RWPE2 (cell line): ENCODE measurements around the gene SENP1.
A peak's percentile ranks its signal among the peaks of the same experiment; 100 is the strongest.

ENCODE experiments used
- ATAC-seq: fragments of 200-7000 bp; cut with Tn5 transposase; 3 replicates; pipeline ENCODE4 v1.9.1; 2021; ENCODE audit warnings: low read depth
- DNase-seq: peaks from one replicate; pipeline ENCODE4 v3.0.0-alpha.2; 2020; ENCODE audit warnings: low spot score
- H3K27ac ChIP-seq: fragments of 450-650 bp; 2 replicates; pipeline ENCODE4 v1.5.1; 2017; ENCODE audit warnings: mild to moderate bottlenecking; ENCODE audit not compliant: poor library complexity, severe bottlenecking
- H3K27me3 ChIP-seq: fragments of 250-450 bp; sonication (Bioruptor Pico); 2 replicates; pipeline ENCODE4 v1.5.1; 2021; ENCODE audit warnings: mild to moderate bottlenecking, moderate library complexity; ENCODE audit not compliant: insufficient read depth, poor library complexity, severe bottlenecking
- H3K36me3 ChIP-seq: fragments of 250-450 bp; sonication (Bioruptor Pico); 2 replicates; pipeline ENCODE4 v1.5.1; 2020; ENCODE audit warnings: low read depth, mild to moderate bottlenecking, moderate library complexity
- H3K4me1 ChIP-seq: fragments of 250-450 bp; sonication (Bioruptor Pico); 2 replicates; pipeline ENCODE4 v1.5.1; 2021; ENCODE audit warnings: mild to moderate bottlenecking, moderate library complexity; ENCODE audit not compliant: insufficient read depth, poor library complexity, severe bottlenecking
- H3K4me3 ChIP-seq: fragments of 250-450 bp; sonication (Bioruptor Pico); 2 replicates; pipeline ENCODE4 v1.5.1; 2021; ENCODE audit warnings: mild to moderate bottlenecking, moderate library complexity; ENCODE audit not compliant: severe bottlenecking
- H3K9me3 ChIP-seq: fragments of 250-450 bp; sonication (Bioruptor Pico); 2 replicates; pipeline ENCODE4 v1.5.1; 2021; ENCODE audit warnings: mild to moderate bottlenecking, moderate library complexity; ENCODE audit not compliant: severe bottlenecking
- TF ChIP-seq, protein P1 (sequence below): fragments of 450-650 bp; IDR thresholded peaks from one replicate; pipeline ENCODE4 v1.5.1; 2017; ENCODE audit warnings: mild to moderate bottlenecking, moderate library complexity; ENCODE audit not compliant: poor library complexity, severe bottlenecking

Gene SENP1

DNA sequence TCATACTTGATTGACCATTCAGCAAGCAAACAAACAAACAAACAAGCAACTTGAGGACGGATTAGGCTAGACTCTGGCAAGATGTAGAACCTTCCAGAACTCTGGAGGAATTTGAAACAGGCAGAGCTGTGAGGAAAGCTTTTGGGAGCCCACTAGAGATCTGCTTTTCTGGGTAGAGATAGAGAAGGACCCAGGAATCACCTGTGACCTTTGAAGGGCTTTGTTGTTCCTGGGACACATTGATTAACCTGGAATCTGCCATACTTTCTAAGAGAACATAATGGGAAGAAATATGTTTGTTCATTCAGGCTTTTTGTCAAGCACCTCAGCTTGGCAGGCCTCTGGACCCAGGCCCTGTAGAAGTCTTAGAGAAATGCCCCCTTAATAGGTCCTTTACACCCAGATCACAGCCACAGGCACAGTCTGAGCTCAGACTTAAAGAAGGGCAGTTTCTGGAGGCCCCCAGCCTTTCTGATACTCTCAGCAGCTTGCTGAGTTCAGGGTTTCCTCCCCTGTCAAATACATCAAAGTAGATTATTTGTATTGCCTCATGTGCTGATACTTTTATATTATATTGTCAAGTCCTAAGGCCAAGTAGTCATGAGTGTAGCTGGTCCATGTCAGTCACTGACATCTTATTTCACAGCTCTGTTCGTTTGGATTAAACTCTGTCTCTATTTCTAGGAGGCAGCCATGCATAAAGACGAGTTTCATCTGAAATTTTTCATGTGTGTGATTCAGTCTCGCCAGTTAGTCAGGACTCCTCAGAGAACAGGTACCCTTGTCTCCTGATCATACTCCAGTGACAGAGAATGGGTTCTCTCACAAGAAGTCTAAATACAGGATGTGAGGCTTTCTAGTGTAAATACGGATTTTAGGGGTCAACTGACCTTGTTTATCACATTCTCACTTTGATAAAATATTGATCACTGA lies 1.1 kb upstream of the SENP1 start:
- H3K27me3 ChIP-seq: no peaks in the 10 kb centered on the region
- H3K27ac ChIP-seq: peak overlapping the region; percentile 85
- H3K9me3 ChIP-seq: no peaks in the 10 kb centered on the region
- TF ChIP-seq, protein P1, sequence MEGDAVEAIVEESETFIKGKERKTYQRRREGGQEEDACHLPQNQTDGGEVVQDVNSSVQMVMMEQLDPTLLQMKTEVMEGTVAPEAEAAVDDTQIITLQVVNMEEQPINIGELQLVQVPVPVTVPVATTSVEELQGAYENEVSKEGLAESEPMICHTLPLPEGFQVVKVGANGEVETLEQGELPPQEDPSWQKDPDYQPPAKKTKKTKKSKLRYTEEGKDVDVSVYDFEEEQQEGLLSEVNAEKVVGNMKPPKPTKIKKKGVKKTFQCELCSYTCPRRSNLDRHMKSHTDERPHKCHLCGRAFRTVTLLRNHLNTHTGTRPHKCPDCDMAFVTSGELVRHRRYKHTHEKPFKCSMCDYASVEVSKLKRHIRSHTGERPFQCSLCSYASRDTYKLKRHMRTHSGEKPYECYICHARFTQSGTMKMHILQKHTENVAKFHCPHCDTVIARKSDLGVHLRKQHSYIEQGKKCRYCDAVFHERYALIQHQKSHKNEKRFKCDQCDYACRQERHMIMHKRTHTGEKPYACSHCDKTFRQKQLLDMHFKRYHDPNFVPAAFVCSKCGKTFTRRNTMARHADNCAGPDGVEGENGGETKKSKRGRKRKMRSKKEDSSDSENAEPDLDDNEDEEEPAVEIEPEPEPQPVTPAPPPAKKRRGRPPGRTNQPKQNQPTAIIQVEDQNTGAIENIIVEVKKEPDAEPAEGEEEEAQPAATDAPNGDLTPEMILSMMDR: no peak
- ATAC-seq (no peak), DNase-seq (no peak)
- H3K4me1 ChIP-seq: peaks cover 7% of the 10 kb centered on the region
- H3K36me3 ChIP-seq: peaks cover 6% of the 10 kb centered on the region; the same call in 1 of the 2 replicates
- peak overlapping the region; percentile 79 for H3K4me3 ChIP-seq

DNA sequence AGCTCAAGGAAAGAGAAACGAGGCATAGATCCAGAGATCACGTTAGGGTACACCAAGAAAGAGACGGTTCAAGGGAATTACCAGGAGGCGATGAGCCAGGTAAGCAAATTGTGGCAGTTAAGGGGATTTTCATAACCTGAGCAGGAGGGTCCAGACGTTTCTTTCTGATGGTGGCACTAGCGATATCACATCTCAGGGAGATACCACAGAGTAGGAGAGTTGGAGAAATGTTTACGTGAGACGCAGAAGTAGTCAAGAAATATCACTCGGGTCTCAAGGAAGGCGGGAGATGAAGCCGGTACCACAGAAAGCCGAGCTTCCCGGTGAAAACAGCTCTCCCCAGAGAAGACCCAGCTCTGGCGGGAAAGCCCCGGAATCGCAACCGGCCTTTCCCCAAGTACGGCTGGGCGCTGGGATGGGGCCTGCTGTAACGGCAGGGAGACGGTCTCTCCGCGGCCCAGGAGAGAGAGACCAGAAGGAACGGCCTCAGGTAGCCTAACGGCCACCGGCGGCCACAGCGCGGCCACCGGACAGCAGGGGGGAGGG lies 485 bp downstream of the SENP1 start:
- Histone ChIP-seq H3K27me3 (no peaks in the 10 kb centered on the region), H3K36me3 (peaks cover 14% of the 10 kb centered on the region), H3K27ac (peak overlapping the region; percentile 85), H3K4me3 (peak overlapping the region; percentile 79), H3K4me1 (peaks cover 7% of the 10 kb centered on the region), H3K9me3 (no peaks in the 10 kb centered on the region)
- DNase-seq: peak; percentile 61
- TF ChIP-seq, protein P1: no peak
- ATAC-seq: peak; percentile 53

DNA sequence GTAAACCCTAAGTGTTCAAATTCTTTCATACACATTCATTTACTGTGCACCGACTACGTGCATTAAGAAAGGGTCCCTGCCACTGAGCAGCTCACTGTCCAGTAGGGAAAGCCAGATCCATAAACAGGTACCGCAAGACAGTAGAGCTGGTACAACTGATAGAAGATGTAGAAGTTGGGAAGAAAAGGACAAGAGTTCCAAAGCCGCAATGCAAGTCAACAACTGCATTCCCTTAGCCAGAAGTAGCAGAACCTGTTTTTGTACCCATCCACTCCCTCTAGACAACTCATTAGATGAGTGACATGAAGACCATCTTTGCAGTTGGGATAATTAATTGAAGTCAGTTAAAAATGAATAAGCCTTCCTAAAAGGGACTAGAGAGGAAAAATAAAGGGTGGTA lies 1.3 kb downstream of the SENP1 start:
- TF ChIP-seq, protein P1: no peak
- H3K4me3 ChIP-seq: peak overlapping the region; percentile 79
- peak overlapping the region; percentile 85 for H3K27ac ChIP-seq
- no peaks in the 10 kb centered on the region for H3K27me3 ChIP-seq
- H3K4me1 ChIP-seq: peaks cover 7% of the 10 kb centered on the region
- no peaks in the 10 kb centered on the region for H3K9me3 ChIP-seq
- ATAC-seq (0 out of 3 replicates have a peak, but pooled peaks have one; percentile 9), DNase-seq (no peak)
- peaks cover 22% of the 10 kb centered on the region for H3K36me3 ChIP-seq

DNA sequence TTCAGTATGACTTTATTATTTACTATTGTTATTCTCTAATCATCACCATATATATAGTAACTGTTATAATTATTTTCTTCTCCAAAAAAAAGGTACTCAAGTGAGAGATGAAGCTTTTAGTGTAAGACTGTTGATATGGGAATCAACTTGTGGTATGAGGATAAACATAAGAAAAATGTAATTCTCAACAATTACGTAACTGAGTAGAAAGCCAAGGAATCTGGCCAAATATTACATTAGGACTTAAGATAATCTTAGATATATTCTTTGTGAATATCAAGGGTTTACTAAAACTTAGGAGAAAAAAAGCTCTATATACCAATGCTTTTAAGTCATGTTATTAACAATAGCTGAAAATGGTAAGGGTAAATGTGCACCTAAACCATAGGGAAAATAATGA lies 13.3 kb downstream of the SENP1 start:
- Histone ChIP-seq H3K27me3 (no peaks in the 10 kb centered on the region), H3K36me3 (peaks cover 84% of the 10 kb centered on the region), H3K27ac (no peak overlapping the region), H3K4me1 (no peaks in the 10 kb centered on the region), H3K4me3 (no peak overlapping the region), H3K9me3 (no peaks in the 10 kb centered on the region)
- ATAC-seq: no peak
- no peak for DNase-seq
- TF ChIP-seq, protein P1: no peak

DNA sequence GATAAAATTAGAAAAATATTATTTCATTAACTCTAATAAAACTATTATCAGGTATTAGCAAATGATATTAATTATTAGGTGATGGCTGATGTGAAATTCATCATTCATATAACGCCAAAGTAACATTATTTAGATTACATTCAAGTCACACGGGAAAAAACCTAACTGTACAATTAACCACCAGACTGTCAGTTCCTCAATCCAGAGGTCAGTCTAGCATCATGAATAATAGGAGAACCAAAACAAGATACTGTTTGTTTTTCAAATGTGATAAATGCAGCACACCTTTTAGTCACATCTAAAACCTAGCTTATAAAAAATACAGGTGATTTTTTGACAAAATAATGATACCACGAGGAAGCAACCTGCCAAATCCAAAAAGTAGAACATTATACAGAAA lies 19.6 kb downstream of the SENP1 start:
- Histone ChIP-seq H3K4me3 (no peak overlapping the region), H3K4me1 (no peaks in the 10 kb centered on the region), H3K27ac (no peak overlapping the region), H3K36me3 (peaks cover 78% of the 10 kb centered on the region), H3K27me3 (no peaks in the 10 kb centered on the region), H3K9me3 (no peaks in the 10 kb centered on the region)
- no peak for DNase-seq
- no peak for ATAC-seq
- TF ChIP-seq, protein P1: no peak
